ENCODE data around the gene ADIG.

Gene ADIG

DNA sequence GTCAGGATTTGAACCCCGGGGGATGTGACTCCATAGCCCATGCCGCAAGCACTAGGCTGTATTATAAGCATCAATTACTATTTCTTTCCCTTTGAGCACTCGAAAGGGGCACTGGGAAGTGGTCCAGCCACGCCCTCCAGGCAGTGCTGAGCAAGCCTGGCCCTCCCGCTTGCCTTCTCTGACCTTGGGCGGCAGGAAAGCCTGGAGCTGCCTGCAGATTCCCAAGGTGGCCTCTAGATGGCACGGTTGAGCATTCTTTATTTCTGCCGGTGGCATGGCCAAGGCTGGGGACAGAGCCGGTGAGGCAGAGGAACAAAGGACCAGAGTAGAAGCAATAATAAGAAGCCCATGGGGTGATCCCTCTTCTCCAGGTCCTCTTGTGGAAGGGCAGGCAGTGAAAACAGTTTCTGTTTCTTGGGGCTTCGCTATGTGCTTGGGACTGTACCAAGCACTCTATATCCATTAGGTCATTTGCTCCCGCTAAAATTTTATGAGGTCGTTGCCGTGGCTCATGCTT lies 52.6 kb downstream of the ADIG start:
- peak; percentile 25 for DNase-seq (ENCODE audit: low read depth)

DNA sequence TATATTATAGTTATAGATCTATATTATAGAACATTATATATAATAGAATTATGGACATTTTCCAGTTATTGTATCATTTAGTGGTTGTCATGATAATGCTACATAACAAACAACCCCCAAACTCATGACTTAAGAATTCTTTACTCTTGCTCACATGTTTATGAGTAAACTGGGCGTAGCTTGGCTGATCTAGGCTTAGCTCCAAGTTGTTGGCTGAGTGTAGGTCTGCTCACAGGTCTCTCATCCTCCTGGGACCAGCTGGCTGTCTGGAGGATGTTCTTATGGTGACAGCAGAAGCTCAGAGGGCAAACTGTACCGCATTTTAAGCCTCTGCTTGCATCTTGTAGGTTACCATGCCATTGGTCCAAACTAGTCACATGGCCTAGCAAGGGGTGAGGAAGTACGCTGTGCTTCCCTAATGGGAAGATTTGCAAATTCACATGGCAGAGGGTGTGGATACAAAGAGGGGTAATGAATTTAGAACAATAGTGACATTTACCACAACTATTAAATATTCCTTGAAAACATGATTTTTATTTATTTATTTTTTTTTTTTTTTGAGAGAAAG lies 54.8 kb downstream of the ADIG start:
- peak; percentile 39 for DNase-seq (ENCODE audit: low read depth)
